Urinary bladder (tissue), 4 donors: Measurements from ENCODE around the gene LRP1B. TPM values are rescaled to one million over a fixed set of nuclear protein-coding genes. Genes with fewer than 3 reads are reported as not detected.

Experiments
- DNase-seq: peaks from one replicate; pipeline ENCODE4 v3.0.0-alpha.2; 2015; ENCODE audit errors: extremely low spot score
- H3K27ac ChIP-seq: one replicate; pipeline ENCODE4 v1.5.1; 2013; ENCODE audit warnings: low read depth, mild to moderate bottlenecking, moderate library complexity
- H3K36me3 ChIP-seq: one replicate; pipeline ENCODE4 v1.6.1; 2013; ENCODE audit warnings: mild to moderate bottlenecking, moderate library complexity; ENCODE audit not compliant: insufficient read depth
- H3K4me1 ChIP-seq: one replicate; pipeline ENCODE4 v1.6.1; 2013; ENCODE audit warnings: mild to moderate bottlenecking, moderate library complexity; ENCODE audit not compliant: insufficient read depth
- H3K4me3 ChIP-seq: one replicate; pipeline ENCODE4 v1.5.1; 2013; ENCODE audit warnings: low read depth, low read length
- WGBS: extraction: QIAGEN DNeasy Blood & Tissue Kit; methylation state at CpG from one replicate; pipeline ENCODE4 v1.1.7; 2013; 5-methylcytosine and 5-hydroxymethylcytosine counted together
- polyA plus RNA-seq: library from polyadenylated mRNA; stranded (reverse); fragments of 200-250 nt; gene quantifications from one replicate; pipeline ENCODE4 v1.2.3, GENCODE V29; 2013
- total RNA-seq: library from RNA; depleted of rRNA; stranded (reverse); fragments of >200 nt; gene quantifications from one replicate; pipeline ENCODE4 v1.2.3, GENCODE V29; 2014
- donor health status: healthy with polysubstance abuse.
- donor health status: healthy.

Gene LRP1B
- total and polyA plus RNA-seq, 2 donors = 0.05 to 13.3 TPM

DNA sequence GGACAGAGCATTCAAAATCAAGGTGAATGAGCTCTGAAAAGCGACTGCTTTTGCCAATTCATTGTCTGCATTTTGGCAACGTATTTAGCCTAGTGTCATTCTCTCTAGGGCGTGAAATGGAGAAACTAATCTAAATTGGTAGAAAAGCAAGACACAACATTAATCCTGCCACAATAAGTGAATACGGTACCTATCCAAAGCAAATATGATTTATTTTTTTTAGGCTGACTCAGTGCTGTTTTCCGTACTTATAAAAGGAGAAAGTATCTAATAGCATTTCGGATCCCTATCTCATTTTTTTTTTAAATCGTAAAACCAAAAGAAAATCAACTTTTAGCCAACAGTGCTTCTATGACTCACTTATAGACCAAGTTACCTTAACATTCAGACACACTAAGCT, 672.5 kb downstream of the LRP1B start:
- Histone ChIP-seq H3K36me3 (no peaks in the 10 kb centered on the region), H3K4me3 (no peak overlapping the region), H3K4me1 (no peaks in the 10 kb centered on the region), H3K27ac (no peak overlapping the region)
- no peak for DNase-seq
- 77% methylated on average over 7 of the region's 7 CpGs for WGBS

DNA sequence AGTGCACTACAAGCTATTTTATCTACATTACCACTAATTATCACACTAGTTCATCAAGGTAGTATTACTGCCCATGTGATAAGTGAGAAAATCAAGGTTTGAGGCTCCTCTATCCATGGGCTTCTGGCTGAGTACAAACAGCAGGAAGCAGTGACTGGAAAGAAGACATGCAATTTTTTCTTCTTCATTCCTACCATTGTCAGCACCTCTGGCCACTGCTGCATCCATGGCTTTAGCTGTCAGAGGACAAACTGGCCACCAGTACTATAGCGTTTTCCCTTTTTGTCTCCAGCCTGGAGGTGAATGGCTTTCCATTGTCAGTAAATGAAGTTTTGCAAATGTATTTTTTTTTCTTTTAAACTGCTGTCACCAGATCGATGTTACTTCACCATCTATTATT, 674.9 kb downstream of the LRP1B start:
- Histone ChIP-seq H3K36me3 (no peaks in the 10 kb centered on the region), H3K4me3 (no peak overlapping the region), H3K27ac (no peak overlapping the region), H3K4me1 (no peaks in the 10 kb centered on the region)
- WGBS = 50% methylated on average over 2 of the region's 2 CpGs
- no peak for DNase-seq

DNA sequence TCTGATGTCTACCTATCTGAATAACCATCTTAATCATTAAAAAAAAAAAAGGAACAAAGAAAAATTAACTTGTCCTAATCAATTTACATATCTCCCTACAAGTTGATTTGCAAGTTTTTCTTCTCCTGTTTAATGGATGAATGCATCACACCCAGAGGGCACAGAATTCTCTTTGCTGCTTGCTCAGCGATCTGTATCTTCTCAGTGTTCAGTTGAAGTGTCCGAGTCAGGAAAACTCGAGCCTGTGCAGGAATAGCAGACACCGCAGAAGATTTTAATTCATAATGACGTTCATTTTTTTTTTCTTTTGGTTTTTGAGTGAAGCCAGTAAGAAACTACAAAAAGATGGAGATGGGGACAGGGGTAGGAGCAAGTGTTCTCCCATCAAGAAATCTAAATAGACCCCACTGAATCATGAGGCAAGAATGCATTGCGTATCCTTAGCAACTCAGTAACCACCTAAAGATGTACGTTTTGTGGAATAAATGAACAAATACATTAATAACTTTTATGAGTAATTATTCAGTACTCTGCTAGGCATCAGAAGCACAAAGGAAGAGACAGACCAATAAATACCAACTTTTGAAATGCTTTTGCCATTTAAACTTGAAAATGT, 675.5 kb downstream of the LRP1B start:
- H3K4me1 ChIP-seq = no peaks in the 10 kb centered on the region
- DNase-seq = no peak
- H3K27ac ChIP-seq = no peak overlapping the region
- WGBS = 79% methylated on average over 7 of the region's 7 CpGs
- H3K36me3 ChIP-seq = no peaks in the 10 kb centered on the region
- no peak overlapping the region for H3K4me3 ChIP-seq

DNA sequence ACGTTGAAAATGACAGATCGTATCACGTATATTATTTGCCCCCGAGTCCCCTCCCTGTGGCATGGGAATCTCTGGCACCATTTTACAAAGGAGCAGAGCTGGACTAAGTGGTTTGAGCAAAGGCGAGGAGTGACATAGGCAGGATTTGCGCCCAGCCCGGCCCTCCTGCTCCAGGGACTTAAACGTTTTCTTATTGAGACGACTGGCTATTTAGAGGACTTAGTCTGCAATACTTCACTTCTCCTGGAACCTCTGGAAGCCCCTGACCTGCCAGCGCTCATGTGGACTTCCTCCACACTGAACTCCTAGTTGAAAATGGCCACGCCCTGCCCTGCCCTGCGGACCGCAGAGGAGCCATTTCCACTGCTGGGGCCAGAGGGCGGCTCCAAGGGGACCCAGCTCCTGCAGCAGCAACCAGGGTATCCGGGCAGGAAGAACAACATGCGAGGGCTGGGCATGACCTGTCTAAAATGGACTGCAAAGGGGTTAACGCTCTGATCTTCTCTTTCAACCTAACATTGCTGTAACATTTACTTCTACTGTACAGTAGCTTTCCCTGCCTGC, 690.7 kb downstream of the LRP1B start:
- no peak for DNase-seq
- WGBS = 91% methylated on average over 17 of the region's 17 CpGs
- Histone ChIP-seq H3K4me1 (no peaks in the 10 kb centered on the region), H3K27ac (no peak overlapping the region), H3K36me3 (no peaks in the 10 kb centered on the region), H3K4me3 (no peak overlapping the region)

DNA sequence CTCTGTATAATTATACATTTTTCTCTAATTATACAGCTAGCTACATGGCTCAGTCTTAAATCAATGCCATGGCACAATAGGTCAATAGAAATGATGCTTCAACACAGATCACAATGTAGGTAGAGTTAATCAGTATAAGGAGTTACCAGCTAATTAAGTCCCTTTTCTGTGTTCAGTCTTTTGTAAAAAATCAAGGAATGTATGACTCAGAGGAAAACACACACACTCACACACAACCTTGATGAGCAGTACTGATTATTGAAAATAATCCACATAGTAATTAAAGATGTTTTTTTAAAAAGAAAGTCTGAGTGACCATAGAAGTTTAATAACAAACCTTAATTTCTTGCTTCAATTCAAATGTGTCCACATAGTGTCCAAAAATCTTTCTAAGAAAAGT, 691.3 kb downstream of the LRP1B start:
- no peaks in the 10 kb centered on the region for H3K36me3 ChIP-seq
- no peak overlapping the region for H3K27ac ChIP-seq
- H3K4me1 ChIP-seq = no peaks in the 10 kb centered on the region
- no peak for DNase-seq
- H3K4me3 ChIP-seq = no peak overlapping the region

DNA sequence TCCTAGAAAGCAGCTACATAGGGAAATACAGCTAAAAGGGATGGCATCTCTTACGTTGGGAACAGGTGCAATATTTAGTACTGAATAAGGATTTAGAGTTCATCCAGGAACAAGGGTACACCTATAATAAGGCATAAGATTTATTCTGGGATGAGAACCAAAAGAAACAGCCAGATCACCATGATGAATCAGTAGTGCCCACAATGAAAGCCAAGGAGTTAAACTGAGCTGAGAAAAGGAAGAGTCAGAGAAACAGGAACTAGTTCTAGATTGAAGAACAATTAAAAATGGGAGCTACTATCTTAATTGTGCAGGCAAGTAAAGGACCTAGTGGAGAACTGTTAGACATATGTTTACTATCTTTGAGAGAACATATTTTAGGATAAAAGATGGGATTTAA, 692.3 kb downstream of the LRP1B start:
- 93% methylated on average over 1 of the region's 1 CpG for WGBS
- DNase-seq = no peak
- no peak overlapping the region for H3K4me3 ChIP-seq

DNA sequence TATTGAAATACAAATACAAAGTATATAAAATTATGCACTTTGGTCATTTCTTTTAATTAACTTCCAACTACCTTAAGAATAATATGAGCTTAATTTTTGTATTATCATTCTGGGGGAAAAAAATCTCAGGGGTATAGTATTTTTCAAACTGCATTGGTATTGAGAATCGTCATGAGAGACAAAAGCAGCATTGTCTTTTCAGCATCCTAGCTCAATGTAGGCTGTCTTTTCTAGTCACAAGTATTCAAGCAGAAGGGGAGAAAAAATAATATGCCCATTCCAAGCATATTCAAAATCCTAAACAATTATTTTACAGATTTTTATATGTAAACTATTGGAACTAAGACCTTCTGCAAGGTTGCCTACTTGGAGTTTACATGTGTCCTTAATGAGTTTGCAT, 693.3 kb downstream of the LRP1B start:
- Histone ChIP-seq H3K4me1 (no peaks in the 10 kb centered on the region), H3K27ac (no peak overlapping the region), H3K4me3 (no peak overlapping the region), H3K36me3 (no peaks in the 10 kb centered on the region)
- DNase-seq = no peak
- 85% methylated on average over 1 of the region's 1 CpG for WGBS

More for the DNA sequence above, 692.3 kb downstream of the LRP1B start:
- Histone ChIP-seq H3K36me3 (no peaks in the 10 kb centered on the region), H3K4me1 (no peaks in the 10 kb centered on the region), H3K27ac (no peak overlapping the region)

DNA sequence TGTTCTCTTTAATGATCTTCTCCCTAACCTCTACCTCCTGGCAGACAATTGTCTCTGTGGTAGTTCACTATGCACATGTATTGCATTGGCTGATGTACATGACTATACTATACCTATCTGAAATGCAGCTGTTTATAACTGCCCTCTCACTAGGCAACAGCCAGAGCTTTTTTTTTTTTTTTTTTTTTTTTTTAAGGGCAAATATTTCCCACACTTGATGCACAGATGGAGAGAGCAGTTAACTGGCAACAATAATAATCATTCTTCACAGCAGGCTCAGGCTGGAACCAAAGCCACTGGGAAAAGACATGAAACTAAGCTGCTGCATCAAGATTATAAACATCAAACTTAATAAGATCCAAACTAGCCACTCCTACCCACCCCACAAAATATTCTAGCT, 707.7 kb downstream of the LRP1B start:
- Histone ChIP-seq H3K4me1 (no peaks in the 10 kb centered on the region), H3K36me3 (no peaks in the 10 kb centered on the region), H3K27ac (no peak overlapping the region), H3K4me3 (no peak overlapping the region)
- DNase-seq = no peak

DNA sequence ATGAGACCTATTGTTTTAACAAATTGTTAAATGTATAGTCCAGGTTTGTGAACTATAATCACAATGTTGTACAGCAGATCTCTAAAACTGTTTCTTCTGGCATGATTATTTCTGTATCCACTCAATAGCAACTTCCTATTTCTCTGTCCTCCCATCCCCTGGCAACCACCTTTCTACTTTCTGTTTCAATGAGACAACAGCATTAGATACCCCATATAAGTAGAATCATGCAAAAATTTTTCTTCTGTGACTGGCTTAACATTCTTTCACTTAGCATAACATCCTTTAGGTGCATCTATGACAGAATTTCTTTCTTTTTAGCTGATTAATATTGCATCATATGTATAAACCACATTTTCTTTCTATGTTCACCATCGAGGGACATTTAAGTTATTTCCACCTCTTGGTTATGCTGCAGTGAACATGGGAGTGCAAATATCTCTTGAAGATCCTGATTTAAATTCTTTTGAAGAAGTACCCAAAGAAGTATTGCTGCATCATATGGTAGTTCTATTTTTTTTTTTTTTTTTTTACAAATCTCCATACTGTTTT, 713.5 kb downstream of the LRP1B start:
- 92% methylated on average over 1 of the region's 1 CpG for WGBS
- Histone ChIP-seq H3K36me3 (no peaks in the 10 kb centered on the region), H3K4me3 (no peak overlapping the region), H3K27ac (no peak overlapping the region), H3K4me1 (no peaks in the 10 kb centered on the region)
- DNase-seq = no peak

DNA sequence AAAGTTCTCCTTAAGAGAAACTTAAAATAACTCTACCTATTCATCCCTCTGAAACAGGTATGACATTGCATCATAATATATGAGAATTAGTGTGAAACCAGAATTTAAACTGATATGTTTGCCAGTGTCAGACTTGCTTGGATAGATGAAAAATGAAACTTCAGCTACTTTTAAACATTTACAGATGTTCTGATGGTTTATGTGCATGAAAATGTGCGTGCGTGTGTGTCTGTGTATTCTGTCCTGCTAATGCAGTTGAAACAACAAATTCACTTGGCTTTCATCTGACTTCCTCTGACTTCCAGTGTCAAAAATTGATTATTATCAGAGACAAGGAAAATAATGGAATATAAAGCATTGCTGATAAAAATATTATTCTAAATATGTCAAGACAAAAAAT, 719.4 kb downstream of the LRP1B start:
- WGBS = 66% methylated on average over 2 of the region's 2 CpGs
- Histone ChIP-seq H3K4me3 (no peak overlapping the region), H3K36me3 (no peaks in the 10 kb centered on the region), H3K4me1 (no peaks in the 10 kb centered on the region), H3K27ac (no peak overlapping the region)
- DNase-seq = no peak

DNA sequence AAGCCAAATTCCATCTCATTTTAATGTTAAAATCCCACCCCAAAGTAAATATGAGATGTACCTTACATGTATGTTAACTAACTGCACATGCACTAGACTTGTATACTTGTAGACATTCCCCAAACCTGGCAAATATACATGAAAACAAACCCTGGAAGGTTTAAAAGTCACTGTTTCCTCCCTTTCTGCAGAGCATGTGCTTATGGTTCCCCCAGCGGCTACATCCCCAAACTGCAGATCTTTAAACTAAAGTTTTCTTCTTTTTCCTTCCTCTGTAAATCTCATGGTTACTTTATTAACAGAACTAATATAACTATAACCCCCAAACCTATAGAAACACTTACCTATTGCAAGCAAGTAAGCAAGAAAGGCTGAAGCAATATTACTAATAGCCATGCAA, 731.5 kb downstream of the LRP1B start:
- Histone ChIP-seq H3K4me3 (no peak overlapping the region), H3K27ac (no peak overlapping the region), H3K36me3 (no peaks in the 10 kb centered on the region), H3K4me1 (no peaks in the 10 kb centered on the region)
- DNase-seq = no peak
- WGBS = 71% methylated on average over 1 of the region's 1 CpG

DNA sequence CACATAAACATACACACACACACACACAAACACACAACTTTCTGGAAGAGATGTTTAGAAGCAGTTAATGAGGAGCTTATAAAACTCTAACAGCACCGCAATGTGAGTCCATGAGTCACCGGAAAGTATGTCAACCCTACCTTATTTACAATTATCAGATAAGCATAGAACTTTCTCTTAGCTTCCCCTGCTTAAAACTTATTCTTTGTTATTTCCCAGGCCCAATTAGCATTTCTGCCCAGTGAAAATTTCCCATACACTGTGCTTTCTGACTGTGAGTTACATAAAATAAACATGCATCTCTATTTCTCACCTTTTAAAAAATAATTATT, 737.6 kb downstream of the LRP1B start:
- H3K4me3 ChIP-seq = no peak overlapping the region
- H3K4me1 ChIP-seq = no peaks in the 10 kb centered on the region
- no peak for DNase-seq
- H3K36me3 ChIP-seq = no peaks in the 10 kb centered on the region
- WGBS = 54% methylated on average over 2 of the region's 2 CpGs
- no peak overlapping the region for H3K27ac ChIP-seq

DNA sequence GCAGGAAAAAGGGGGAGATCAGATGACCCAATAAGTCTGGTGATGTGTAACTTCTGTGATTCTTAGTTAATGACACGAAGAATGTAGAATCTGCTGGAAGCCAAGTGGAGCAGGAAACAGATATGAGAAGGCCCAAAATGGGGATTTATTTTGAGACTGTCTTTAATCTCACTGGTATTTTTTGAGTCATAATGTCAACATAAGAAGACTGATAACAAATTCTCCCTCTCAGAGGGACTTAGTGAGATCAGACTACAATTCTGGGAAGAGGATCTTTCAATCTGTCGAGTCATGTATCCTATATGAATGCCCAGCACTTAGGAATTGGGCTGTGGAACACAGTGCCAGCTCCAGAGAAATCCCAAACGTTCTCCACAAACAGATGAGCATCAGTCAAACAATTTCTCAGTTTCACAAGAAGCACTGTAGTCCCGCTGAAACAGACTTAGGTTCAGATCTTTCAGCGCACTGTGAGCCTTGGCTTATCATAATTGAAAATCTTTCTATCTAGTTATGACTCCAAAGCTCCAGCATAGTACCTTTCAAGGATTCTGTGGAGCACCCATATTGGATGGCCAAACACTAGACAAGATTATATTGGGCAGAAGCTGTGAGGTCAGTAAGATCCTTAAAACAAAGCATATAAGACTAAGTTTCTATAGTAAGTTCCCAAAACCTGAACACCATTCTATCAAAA, 738.2 kb downstream of the LRP1B start:
- 42% methylated on average over 5 of the region's 5 CpGs for WGBS

DNA sequence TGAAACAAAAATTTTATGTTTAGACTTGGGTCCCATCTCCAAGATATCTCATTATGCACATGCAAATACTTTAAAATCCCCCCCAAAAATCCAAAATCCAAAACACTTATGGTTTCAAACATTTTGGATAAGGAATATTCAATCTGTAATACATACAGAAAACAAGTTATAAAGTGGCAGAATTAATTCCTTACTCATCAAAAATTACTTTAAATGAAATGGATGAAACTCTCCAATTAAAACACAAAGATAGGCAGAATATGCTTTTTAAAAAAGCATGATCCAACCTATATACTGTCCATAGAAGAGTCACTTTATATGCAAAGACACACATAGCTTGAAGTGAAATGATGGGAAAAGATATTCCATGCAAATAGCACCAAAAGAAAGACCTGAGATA, 744.6 kb downstream of the LRP1B start:
- no peak for DNase-seq
- H3K27ac ChIP-seq = no peak overlapping the region
- H3K36me3 ChIP-seq = no peaks in the 10 kb centered on the region
- H3K4me3 ChIP-seq = no peak overlapping the region
- no peaks in the 10 kb centered on the region for H3K4me1 ChIP-seq

More for the DNA sequence above, 738.2 kb downstream of the LRP1B start:
- DNase-seq = no peak
- no peak overlapping the region for H3K27ac ChIP-seq
- no peaks in the 10 kb centered on the region for H3K36me3 ChIP-seq
- H3K4me3 ChIP-seq = no peak overlapping the region
- H3K4me1 ChIP-seq = no peaks in the 10 kb centered on the region
